NCI-H1092 (cell line): ENCODE measurements around the gene XKR8.
"Not testable (repeated sequence)": the region's sequence is repeated elsewhere in the genome, so short reads cannot be mapped to it uniquely, and the experiment has no call there.

Experiments used
- DNase-seq: peaks from one replicate; lab custom pipeline; 2025; lab: John Stamatoyannopoulos, UW

Gene XKR8

DNA sequence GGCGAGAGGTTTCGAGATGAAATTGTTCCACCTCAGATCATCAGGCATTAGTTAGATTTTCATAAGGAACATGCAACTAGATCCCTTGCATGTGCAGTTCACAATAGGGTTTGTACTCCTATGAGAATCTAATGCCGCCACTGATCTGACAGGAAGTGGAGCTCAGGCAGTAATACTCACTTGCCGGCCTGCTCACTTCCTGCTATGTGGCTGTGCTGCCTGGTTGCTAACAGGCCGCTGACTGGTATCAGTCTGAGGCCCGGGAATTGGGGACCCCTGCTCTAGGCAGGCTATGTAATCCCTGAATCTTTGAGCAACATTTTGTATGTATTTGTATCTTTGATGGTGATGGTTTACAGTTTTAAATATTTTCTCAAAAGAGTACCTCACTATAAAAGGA lies 32.5 kb downstream of the XKR8 start:
- DNase-seq: no peak

DNA sequence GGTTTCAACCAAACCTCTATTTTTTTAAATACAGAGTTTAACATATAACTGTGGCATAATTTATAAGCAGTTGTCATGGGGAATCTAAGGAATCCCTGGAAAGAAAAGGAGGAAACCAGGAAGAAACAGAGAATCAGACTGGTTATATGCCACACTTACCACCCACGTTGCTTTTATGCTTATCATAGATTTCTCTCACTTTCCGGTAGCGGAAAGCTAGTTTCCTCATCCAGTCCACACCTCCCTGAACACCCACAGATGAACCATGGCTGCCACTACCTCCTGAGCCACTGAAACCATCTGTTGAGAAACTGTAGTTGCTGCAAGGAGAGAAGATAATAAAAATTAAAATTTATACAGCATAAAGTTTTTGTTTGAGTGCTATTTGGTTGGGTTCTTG lies 33.5 kb downstream of the XKR8 start:
- DNase-seq: no peak

DNA sequence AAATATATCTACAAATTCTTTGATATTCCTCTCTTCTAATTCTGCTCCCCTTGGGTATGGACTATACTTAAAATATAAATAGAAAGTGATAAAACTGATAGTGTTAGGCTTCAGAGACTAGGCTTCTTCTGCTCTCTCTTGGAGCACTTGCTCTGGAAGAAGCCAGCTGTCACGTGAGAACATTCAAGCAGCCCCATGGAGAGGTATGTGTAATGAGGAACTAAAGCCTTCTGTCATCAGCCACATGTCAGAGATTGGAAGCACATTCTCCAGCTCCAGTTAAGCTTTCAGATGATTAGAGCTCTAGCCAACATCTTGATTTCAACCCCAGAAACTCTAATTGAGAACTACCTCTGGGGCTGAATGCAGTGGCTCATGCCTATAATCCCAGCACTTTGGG lies 34.3 kb downstream of the XKR8 start:
- no peak for DNase-seq

GRCh38 chr1:27994526-27994925 lies 34.8 kb downstream of the XKR8 start:
- not testable (repeated sequence) for DNase-seq

- DNase-seq: no peak
Observed at GRCh38 chr1:27999055-27999454, 39.3 kb downstream of the XKR8 start.

GRCh38 chr1:28002600-28002999 lies 42.8 kb downstream of the XKR8 start:
- DNase-seq: no peak

DNA sequence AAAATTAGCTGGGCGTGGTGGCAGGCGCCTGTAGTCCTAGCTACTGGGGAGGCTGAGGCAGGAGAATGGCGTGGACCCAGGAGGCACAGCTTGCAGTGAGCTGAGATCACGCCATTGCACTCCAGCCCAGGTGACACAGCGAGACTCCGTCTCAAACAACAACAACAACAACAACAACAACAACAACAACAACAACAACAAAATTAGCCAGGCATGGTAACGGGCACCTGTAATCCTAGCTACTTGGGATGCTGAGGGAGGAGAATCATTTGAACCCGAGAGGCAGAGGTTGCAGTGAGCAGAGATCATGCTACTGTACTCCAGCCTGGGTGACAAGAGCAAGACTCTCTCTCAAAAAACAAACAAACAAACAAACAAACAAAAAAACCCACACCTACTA lies 43.3 kb downstream of the XKR8 start:
- not testable (repeated sequence) for DNase-seq

DNA sequence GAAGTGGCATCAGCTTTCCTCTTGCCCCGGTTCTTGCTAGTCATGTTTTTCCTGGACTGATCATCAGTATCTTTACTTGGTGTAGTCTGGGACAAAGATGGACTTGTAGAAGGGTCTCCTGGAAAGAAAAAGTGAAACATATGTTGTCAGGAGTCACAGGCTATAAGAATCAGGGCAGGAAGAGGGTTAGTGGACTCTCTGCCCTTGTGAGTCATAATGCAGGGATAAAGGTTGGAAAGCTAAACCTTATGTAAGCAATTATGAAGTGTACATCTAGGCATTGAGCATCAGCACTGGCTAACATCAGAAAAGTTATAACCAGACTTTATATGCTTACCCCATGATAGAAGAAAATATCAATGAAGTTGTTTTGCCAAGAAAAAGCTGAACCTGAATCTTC lies 51.2 kb downstream of the XKR8 start:
- no peak for DNase-seq
